ENCODE results near the gene WDR38. TPM values are rescaled to one million over a fixed set of nuclear protein-coding genes. Genes with fewer than 3 reads are reported as not detected.

The WDR38 gene
- polyA plus RNA-seq, 1 experiment, result not detected

DNA sequence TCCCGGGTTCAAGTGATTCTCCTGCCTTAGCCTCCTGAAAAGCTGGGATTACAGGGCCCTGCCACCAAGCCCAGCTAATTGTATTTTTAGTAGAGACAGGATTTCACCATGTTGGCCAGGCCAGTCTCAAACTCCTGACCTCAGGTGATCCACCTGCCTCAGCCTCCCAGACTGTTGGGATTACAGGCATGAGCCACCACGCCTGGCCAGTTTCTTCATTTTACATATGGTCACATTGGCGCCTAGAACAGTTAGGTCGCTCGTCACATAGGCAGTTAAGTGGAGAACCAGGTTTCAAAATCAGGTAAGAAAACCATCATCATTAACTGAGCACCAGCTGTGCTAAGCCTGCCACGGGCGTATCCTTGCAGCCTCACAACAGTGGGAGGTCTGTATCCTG, 40.2 kb upstream of the WDR38 start:
- ChIA-PET POLR2A (interaction anchor here (3.4 kb wide), 1 partner anchor 33 kb away, joined by 27 read pairs; no protein-coding TSS in a partner anchor), CTCF (interaction anchor here (0.7 to 3.0 kb wide), 7 partner anchors 27 to 81 kb away, joined by 3 to 16 read pairs (median 7); partner anchors contain the start of genes NR6A1, OLFML2A and WDR38)
- Histone ChIP-seq H3K27me3 (ENCODE audit: control insufficient read depth, insufficient read depth, low read length) (no peaks in the 10 kb centered on the region), H3K27ac (ENCODE audit: low read depth, low read length) (peak overlapping the region; percentile 98), H3K9me3 (ENCODE audit: control insufficient read depth, insufficient read depth, low read length) (peaks cover 9% of the 10 kb centered on the region; the same call in 1 of the 2 replicates), H3K4me3 (ENCODE audit: low read depth, low read length) (no peak overlapping the region)
- TF ChIP-seq CTCF (IDR thresholded peaks at IDR 0.05; ENCODE audit: low read depth, low read length), result no peak
- DNase-seq (ENCODE audit: low read depth, low spot score), result no peak

DNA sequence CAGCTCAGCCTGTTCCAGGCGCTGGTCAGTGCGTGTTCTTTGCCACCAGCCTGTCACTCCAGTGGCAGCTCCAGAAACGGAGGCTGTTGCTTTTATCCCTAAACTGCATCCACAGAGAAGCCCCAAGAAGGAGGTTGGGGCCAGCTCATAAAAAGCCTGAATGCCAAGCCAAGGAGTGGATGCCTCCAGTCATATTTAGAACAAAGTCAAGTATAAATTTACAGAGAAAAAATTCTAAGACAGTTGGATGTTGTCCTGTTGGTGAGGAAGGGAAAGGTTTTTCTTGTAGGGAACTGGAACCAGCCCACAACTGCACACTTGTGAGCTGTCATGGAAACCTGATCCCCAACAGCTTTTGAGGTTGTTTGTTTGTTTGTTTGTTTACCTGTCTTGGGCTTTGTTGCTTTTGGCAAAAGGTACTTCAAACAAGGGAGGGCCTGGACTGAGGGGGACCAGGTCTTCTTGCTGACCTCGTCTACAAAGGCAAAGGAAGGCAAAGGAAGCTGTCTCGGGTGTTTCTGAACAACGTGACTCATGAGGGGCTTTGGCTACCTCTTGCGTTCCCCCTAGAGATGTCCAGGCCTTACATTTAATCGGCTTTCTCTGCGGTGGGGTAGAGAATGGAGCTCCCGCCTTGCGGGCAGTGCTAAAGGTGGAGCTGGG, 39.6 kb upstream of the WDR38 start:
- no peaks in the 10 kb centered on the region for H3K27me3 ChIP-seq (ENCODE audit: control insufficient read depth, insufficient read depth, low read length)
- CTCF ChIA-PET, result interaction anchor here (0.5 to 3.0 kb wide), 7 partner anchors 26 to 285 kb away, joined by 3 to 16 read pairs (median 6); partner anchors contain the start of genes NR6A1, OLFML2A and WDR38
- H3K4me3 ChIP-seq (ENCODE audit: low read depth, low read length), result no peak overlapping the region
- H3K27ac ChIP-seq (ENCODE audit: low read depth, low read length), result peak overlapping the region; percentile 98
- POLR2A ChIA-PET, result interaction anchor here (0.9 kb wide), 1 partner anchor 39 kb away, joined by 3 read pairs; no protein-coding TSS in a partner anchor
- DNase-seq (ENCODE audit: low read depth, low spot score), result no peak
- TF ChIP-seq CTCF (IDR thresholded peaks at IDR 0.05; ENCODE audit: low read depth, low read length), result no peak
- peaks cover 9% of the 10 kb centered on the region; the same call in 1 of the 2 replicates for H3K9me3 ChIP-seq (ENCODE audit: control insufficient read depth, insufficient read depth, low read length)

DNA sequence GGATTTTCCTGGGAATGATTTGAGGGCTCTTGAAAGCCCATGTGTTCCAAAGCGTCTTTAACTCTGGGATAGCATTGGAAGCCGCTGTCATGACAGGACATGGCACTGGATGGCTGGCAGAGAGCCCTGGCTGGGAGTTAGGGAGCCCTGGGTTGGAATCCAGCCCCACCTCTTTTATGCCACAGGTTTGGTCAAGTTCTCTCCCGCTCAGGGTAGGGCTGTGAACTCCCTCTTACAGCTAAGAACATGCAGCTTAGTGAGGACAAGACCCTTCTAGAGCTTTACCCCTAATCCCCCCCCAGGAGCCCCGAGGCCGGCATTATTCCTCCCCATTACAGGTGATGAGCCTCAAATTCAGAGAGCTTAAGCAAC, 39.1 kb upstream of the WDR38 start:
- DNase-seq (ENCODE audit: low read depth, low spot score), result no peak
- Histone ChIP-seq H3K27me3 (ENCODE audit: control insufficient read depth, insufficient read depth, low read length) (no peaks in the 10 kb centered on the region), H3K27ac (ENCODE audit: low read depth, low read length) (no peak overlapping the region), H3K4me3 (ENCODE audit: low read depth, low read length) (no peak overlapping the region), H3K9me3 (ENCODE audit: control insufficient read depth, insufficient read depth, low read length) (peaks cover 9% of the 10 kb centered on the region; the same call in 1 of the 2 replicates)
- no peak for TF ChIP-seq CTCF (IDR thresholded peaks at IDR 0.05; ENCODE audit: low read depth, low read length)
- ChIA-PET CTCF (interaction anchor here (0.5 to 3.0 kb wide), 7 partner anchors 26 to 285 kb away, joined by 3 to 16 read pairs (median 6); partner anchors contain the start of genes OLFML2A and WDR38), POLR2A (interaction anchor here (0.9 kb wide), 1 partner anchor 38 kb away, joined by 3 read pairs; no protein-coding TSS in a partner anchor)

GRCh38 chr9:124815601-124816000, 37.7 kb upstream of the WDR38 start:
- no peak for TF ChIP-seq CTCF (IDR thresholded peaks at IDR 0.05; ENCODE audit: low read depth, low read length)
- ChIA-PET CTCF (no interaction called here), POLR2A (no interaction called here)
- no peak for DNase-seq (ENCODE audit: low read depth, low spot score)
- Histone ChIP-seq H3K27ac (ENCODE audit: low read depth, low read length) (no peak overlapping the region), H3K4me3 (ENCODE audit: low read depth, low read length) (no peak overlapping the region), H3K9me3 (ENCODE audit: control insufficient read depth, insufficient read depth, low read length) (no peaks in the 10 kb centered on the region; the same call in 1 of the 2 replicates), H3K27me3 (ENCODE audit: control insufficient read depth, insufficient read depth, low read length) (no peaks in the 10 kb centered on the region)
